ENCODE data around the gene COX7C.
A peak's percentile ranks its signal among the peaks of the same experiment; 100 is the strongest.

COX7C gene

DNA sequence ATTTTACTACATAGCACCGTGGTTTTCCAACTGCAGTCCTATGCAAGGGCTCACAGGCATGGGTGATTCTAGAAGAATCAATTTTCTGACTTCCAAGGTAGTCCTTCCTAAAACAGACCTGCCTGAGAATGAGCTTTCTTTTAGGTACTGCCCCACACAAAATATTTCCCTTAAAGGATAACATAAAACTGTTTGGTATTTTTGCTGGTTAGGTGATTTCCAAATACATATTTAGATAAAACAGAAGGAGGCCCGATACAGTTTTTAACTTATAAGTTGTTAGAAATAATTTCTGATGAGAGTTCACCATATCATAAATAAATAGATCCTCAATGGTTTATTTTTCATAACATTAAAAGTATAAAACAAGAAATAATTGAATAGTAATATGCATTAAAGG is 46.4 kb downstream of the COX7C start:
- no peak for DNase-seq (ENCODE audit: low spot score)
- no peak for TF ChIP-seq CTCF (IDR thresholded peaks at IDR 0.05; ENCODE audit: poor library complexity, severe bottlenecking)
- no peak overlapping the region for H3K4me3 ChIP-seq (ENCODE audit: severe bottlenecking)
- H3K9me3 ChIP-seq (ENCODE audit: severe bottlenecking) = no peaks in the 10 kb centered on the region
- ATAC-seq (ENCODE audit: low read depth) = no peak
- H3K27ac ChIP-seq (ENCODE audit: poor library complexity, severe bottlenecking) = no peak overlapping the region
- H3K36me3 ChIP-seq (ENCODE audit: low read depth) = no peaks in the 10 kb centered on the region
- no peaks in the 10 kb centered on the region for H3K4me1 ChIP-seq (ENCODE audit: insufficient read depth, poor library complexity, severe bottlenecking)
- H3K27me3 ChIP-seq (ENCODE audit: insufficient read depth, poor library complexity, severe bottlenecking) = peaks cover 9% of the 10 kb centered on the region

DNA sequence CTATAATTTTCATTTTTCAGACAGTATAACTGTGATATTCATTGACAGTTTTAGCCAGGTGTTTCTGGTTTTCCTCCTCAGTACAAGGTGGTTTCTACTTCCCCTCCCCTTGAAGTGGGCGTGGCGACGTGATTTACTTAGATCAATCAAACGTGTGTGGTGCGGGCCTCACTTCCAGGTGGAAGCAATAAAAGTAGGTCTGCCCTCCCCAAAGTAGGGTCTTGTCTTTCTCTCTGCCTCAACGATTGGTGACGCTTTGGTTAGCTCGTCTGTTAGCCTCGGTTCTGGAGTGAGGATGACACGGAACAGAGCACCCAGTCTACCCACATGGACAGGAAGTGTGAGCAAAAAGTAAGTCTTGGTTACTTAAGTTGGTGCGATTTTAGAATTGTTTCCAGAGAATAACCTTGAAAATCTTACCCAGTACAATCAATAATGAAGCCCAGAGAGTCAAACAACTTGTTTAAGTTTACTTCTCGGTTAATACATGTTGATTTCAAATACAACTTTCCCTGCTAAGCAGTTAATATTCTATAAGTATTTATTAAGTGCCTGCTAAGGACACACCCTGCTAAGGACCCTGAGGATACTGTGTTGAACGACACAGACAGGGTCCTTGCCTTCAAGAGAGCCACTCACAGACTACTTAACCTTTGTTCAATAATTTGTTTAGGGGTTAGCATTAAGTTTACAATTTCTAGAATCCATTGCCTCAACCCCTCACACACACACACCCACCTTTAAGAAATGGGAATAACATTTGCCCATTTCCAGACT is 48.4 kb downstream of the COX7C start:
- H3K4me3 ChIP-seq (ENCODE audit: severe bottlenecking) = no peak overlapping the region
- H3K27me3 ChIP-seq (ENCODE audit: insufficient read depth, poor library complexity, severe bottlenecking) = peaks cover 13% of the 10 kb centered on the region
- no peaks in the 10 kb centered on the region for H3K9me3 ChIP-seq (ENCODE audit: severe bottlenecking)
- ATAC-seq (ENCODE audit: low read depth) (no peak), DNase-seq (ENCODE audit: low spot score) (peak; percentile 38)
- H3K4me1 ChIP-seq (ENCODE audit: insufficient read depth, poor library complexity, severe bottlenecking) = no peaks in the 10 kb centered on the region
- no peaks in the 10 kb centered on the region for H3K36me3 ChIP-seq (ENCODE audit: low read depth)
- no peak for TF ChIP-seq CTCF (IDR thresholded peaks at IDR 0.05; ENCODE audit: poor library complexity, severe bottlenecking)
- no peak overlapping the region for H3K27ac ChIP-seq (ENCODE audit: poor library complexity, severe bottlenecking)

DNA sequence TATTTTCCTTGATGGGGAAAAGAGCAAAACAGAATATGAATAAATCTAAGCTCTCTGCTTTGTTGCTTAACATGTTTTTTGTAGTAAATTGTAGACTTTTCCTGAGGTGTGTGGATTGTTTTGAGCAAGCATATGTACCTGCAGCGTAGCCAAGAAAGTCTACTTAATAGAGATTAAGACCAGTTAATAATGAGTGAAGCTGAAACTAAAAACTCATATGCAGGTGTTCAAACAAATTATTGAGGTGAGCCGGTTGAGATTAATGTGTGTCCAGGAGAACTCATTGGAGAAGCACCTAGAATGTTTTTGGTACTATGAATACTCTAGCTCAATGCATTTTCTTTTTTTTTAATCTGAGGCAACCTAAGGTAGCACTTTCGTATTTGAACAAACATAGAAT is 49.2 kb downstream of the COX7C start:
- DNase-seq (ENCODE audit: low spot score) = no peak
- no peak for ATAC-seq (ENCODE audit: low read depth)
- H3K4me3 ChIP-seq (ENCODE audit: severe bottlenecking) = no peak overlapping the region
- H3K27ac ChIP-seq (ENCODE audit: poor library complexity, severe bottlenecking) = no peak overlapping the region
- no peak for TF ChIP-seq CTCF (IDR thresholded peaks at IDR 0.05; ENCODE audit: poor library complexity, severe bottlenecking)
- H3K27me3 ChIP-seq (ENCODE audit: insufficient read depth, poor library complexity, severe bottlenecking) = peaks cover 20% of the 10 kb centered on the region
- no peaks in the 10 kb centered on the region for H3K9me3 ChIP-seq (ENCODE audit: severe bottlenecking)
- no peaks in the 10 kb centered on the region for H3K4me1 ChIP-seq (ENCODE audit: insufficient read depth, poor library complexity, severe bottlenecking)
- no peaks in the 10 kb centered on the region for H3K36me3 ChIP-seq (ENCODE audit: low read depth)

Data from RWPE2 (cell line).